Keratinocyte (primary cell): ENCODE data around the gene EYA3. TPM values are rescaled to one million over a fixed set of nuclear protein-coding genes. Genes with fewer than 3 reads are reported as not detected.

Experiments used
- DNase-seq: peaks from one replicate; pipeline ENCODE4 v3.0.0-alpha.2; 2011; ENCODE audit warnings: low read depth, missing footprints, low spot score
- FAIRE-seq: peaks from 2 replicates; lab custom pipeline; 2011; peaks lifted over from hg19 to GRCh38; lab: Jason Lieb, UNC
- H2AFZ ChIP-seq: 2 replicates; pipeline ENCODE4 v1.6.0; 2012; ENCODE audit warnings: low read length, control low read depth, inconsistent platforms; ENCODE audit not compliant: control insufficient read depth
- H3K27ac ChIP-seq: 2 replicates; pipeline ENCODE4 v1.5.1; 2011; ENCODE audit warnings: low read length; ENCODE audit not compliant: control insufficient read depth, insufficient read depth
- H3K27me3 ChIP-seq: 3 replicates; pipeline ENCODE4 v1.6.0; 2011; ENCODE audit warnings: low read length; ENCODE audit not compliant: control insufficient read depth, insufficient read depth; ENCODE audit errors: extremely low read depth
- H3K36me3 ChIP-seq, 2 experiments: 2 replicates in 1 of 2; 3 replicates in 1 of 2; pipeline ENCODE4 v1.5.1; 2011; ENCODE audit warnings: low read length in 2 of 2, mild to moderate bottlenecking in 1 of 2; ENCODE audit not compliant: control insufficient read depth in 2 of 2, insufficient read depth in 2 of 2; ENCODE audit errors: extremely low read depth in 1 of 2
- H3K4me1 ChIP-seq: 3 replicates; pipeline ENCODE4 v1.5.1; 2011; ENCODE audit warnings: low read length; ENCODE audit not compliant: control insufficient read depth, insufficient read depth; ENCODE audit errors: extremely low read depth
- H3K4me2 ChIP-seq: 3 replicates; pipeline ENCODE4 v1.6.0; 2011; ENCODE audit warnings: low read depth, low read length; ENCODE audit not compliant: control insufficient read depth, insufficient read depth; ENCODE audit errors: extremely low read depth
- H3K4me3 ChIP-seq, 3 experiments: fragments of 200-600 bp in 1 of 3; sonication (generic) in 1 of 3; 2 replicates in 2 of 3; 3 replicates in 1 of 3; pipeline ENCODE4 v1.5.1; 2011 to 2016; ENCODE audit warnings: low read length in 3 of 3, mild to moderate bottlenecking in 3 of 3, control low read depth in 2 of 3, inconsistent platforms in 1 of 3, low read depth in 1 of 3, mixed read lengths in 1 of 3, mixed run types in 1 of 3, moderate library complexity in 1 of 3; ENCODE audit not compliant: control insufficient read depth in 2 of 3, insufficient read depth in 2 of 3; ENCODE audit errors: extremely low read depth in 1 of 3
- H3K79me2 ChIP-seq: 2 replicates; pipeline ENCODE4 v1.6.0; 2012; ENCODE audit warnings: low read length; ENCODE audit not compliant: control insufficient read depth, insufficient read depth
- H3K9ac ChIP-seq: 3 replicates; pipeline ENCODE4 v1.6.0; 2011; ENCODE audit warnings: low read length; ENCODE audit not compliant: control insufficient read depth, insufficient read depth; ENCODE audit errors: extremely low read depth
- H3K9me1 ChIP-seq: 3 replicates; pipeline ENCODE4 v1.6.0; 2011; ENCODE audit warnings: low read length; ENCODE audit not compliant: control insufficient read depth, insufficient read depth; ENCODE audit errors: extremely low read depth
- H3K9me3 ChIP-seq: 2 replicates; pipeline ENCODE4 v1.5.1; 2012; ENCODE audit warnings: low read depth, low read length; ENCODE audit not compliant: control insufficient read depth
- H4K20me1 ChIP-seq: 3 replicates; pipeline ENCODE4 v1.6.0; 2011; ENCODE audit warnings: low read length; ENCODE audit not compliant: control insufficient read depth, insufficient read depth; ENCODE audit errors: extremely low read depth
- CTCF ChIP-seq, 3 experiments: IDR thresholded peaks in 1 of 3; conservative IDR thresholded peaks in 1 of 3; optimal IDR thresholded peaks in 1 of 3; 2 replicates in 2 of 3; 3 replicates in 1 of 3; pipeline versions ENCODE3 to v1.5.1; 2011; ENCODE audit warnings: low read length in 3 of 3, mild to moderate bottlenecking in 3 of 3, moderate library complexity in 2 of 3, control low read depth in 1 of 3, inconsistent platforms in 1 of 3; ENCODE audit not compliant: insufficient read depth in 2 of 3; ENCODE audit errors: extremely low read depth in 1 of 3
- EZH2 ChIP-seq: IDR thresholded peaks from one replicate; pipeline ENCODE4 v1.6.1; 2012; ENCODE audit warnings: inconsistent platforms, mild to moderate bottlenecking, low read length, moderate library complexity
- dilution Hi-C: fragments of 300-500 bp; cut with MboI; formaldehyde crosslinking; loops from one replicate; pipeline ENCODE4 v1.7.0; 2020; ENCODE audit warnings: low sequenced_read_pairs; ENCODE audit not compliant: extremely low pct_ligation_motif_present
- polyA plus RNA-seq, 5 experiments: library from polyadenylated mRNA; depleted of rRNA in 3 of 5; stranded (reverse) in 3 of 5; stranded (forward) in 1 of 5; unstranded in 1 of 5; fragments of >200 nt; gene quantifications; 1 replicate in 1 of 5; 2 replicates in 3 of 5; 3 replicates in 1 of 5; pipeline versions ENCODE4 v1.2.1 to v1.2.3, GENCODE V29; 2011 to 2012; ENCODE audit warnings: missing spikeins in 2 of 5, low read depth in 1 of 5, low replicate concordance in 1 of 5

EYA3 gene
- polyA plus RNA-seq, 1 donor (not counting 4 experiments of a cell fraction or from before 2014, with no cell fraction given), result 17.6 TPM

GRCh38 chr1:28126212-28126611 lies 37.8 kb upstream of the EYA3 start:
- Histone ChIP-seq H3K4me3 (no peak overlapping the region), H3K79me2 (no peaks in the 10 kb centered on the region), H3K9me1 (no peaks in the 10 kb centered on the region), H3K4me1 (peaks cover 20% of the 10 kb centered on the region), H2AFZ (no peak overlapping the region), H3K27me3 (no peaks in the 10 kb centered on the region), H3K9ac (no peak overlapping the region), H3K9me3 (no peaks in the 10 kb centered on the region), H3K4me2 (no peak overlapping the region), H3K27ac (no peak overlapping the region), H3K36me3 (no peaks in the 10 kb centered on the region), H4K20me1 (no peaks in the 10 kb centered on the region)
- no peak for DNase-seq
- FAIRE-seq, result no peak
- dilution Hi-C loops, result no loop called here
- TF ChIP-seq EZH2 (no peak), CTCF (optimal IDR thresholded peaks at IDR 0.05 in 1 of 3, IDR thresholded peaks at IDR 0.05 in 1 of 3, conservative IDR thresholded peaks at IDR 0.05 in 1 of 3; ENCODE audit: extremely low read depth in 1 of 3, insufficient read depth in 2 of 3, low read length in 3 of 3) (no peak)

- TF ChIP-seq CTCF (optimal IDR thresholded peaks at IDR 0.05 in 1 of 3, IDR thresholded peaks at IDR 0.05 in 1 of 3, conservative IDR thresholded peaks at IDR 0.05 in 1 of 3; ENCODE audit: extremely low read depth in 1 of 3, insufficient read depth in 2 of 3, low read length in 3 of 3) (no peak), EZH2 (no peak)
- Histone ChIP-seq H3K9me3 (no peaks in the 10 kb centered on the region), H3K9ac (no peak overlapping the region), H3K4me2 (peak overlapping the region; percentile 1), H3K9me1 (no peaks in the 10 kb centered on the region), H3K27ac (no peak overlapping the region), H3K4me3 (no peak overlapping the region), H3K4me1 (peaks cover 8% of the 10 kb centered on the region), H3K27me3 (no peaks in the 10 kb centered on the region), H3K79me2 (no peaks in the 10 kb centered on the region), H3K36me3 (no peaks in the 10 kb centered on the region), H4K20me1 (no peaks in the 10 kb centered on the region), H2AFZ (peak overlapping the region; percentile 21)
- peak; percentile 74 for FAIRE-seq
- dilution Hi-C loops, result no loop called here
- no peak for DNase-seq
These were observed 35.1 kb upstream of the EYA3 start for GRCh38 chr1:28123461-28123961.
